GM13977 (cell line): Measurements from ENCODE around the gene PHF12.
A peak's percentile ranks its signal among the peaks of the same experiment; 100 is the strongest.

Source experiments
- DNase-seq: peaks from one replicate; pipeline ENCODE4 v3.0.0; 2012; ENCODE audit warnings: low spot score
- in situ Hi-C: fragments of 300-500 bp; cut with MboI; formaldehyde crosslinking; loops from one replicate; pipeline ENCODE4 v1.12.0; 2022; ENCODE audit warnings: low sequenced_read_pairs, low pct_unique_long_range_greater_than_20kb, mixed read lengths, inconsistent platforms; ENCODE audit not compliant: unreplicated experiment
- TF ChIP-seq, protein P1 (sequence below): IDR thresholded peaks from 2 replicates; pipeline ENCODE4 v1.5.1; 2012; ENCODE audit warnings: mild to moderate bottlenecking, control low read depth; ENCODE audit not compliant: insufficient read depth; ENCODE audit errors: extremely low read depth, missing control alignments

PHF12 gene

DNA sequence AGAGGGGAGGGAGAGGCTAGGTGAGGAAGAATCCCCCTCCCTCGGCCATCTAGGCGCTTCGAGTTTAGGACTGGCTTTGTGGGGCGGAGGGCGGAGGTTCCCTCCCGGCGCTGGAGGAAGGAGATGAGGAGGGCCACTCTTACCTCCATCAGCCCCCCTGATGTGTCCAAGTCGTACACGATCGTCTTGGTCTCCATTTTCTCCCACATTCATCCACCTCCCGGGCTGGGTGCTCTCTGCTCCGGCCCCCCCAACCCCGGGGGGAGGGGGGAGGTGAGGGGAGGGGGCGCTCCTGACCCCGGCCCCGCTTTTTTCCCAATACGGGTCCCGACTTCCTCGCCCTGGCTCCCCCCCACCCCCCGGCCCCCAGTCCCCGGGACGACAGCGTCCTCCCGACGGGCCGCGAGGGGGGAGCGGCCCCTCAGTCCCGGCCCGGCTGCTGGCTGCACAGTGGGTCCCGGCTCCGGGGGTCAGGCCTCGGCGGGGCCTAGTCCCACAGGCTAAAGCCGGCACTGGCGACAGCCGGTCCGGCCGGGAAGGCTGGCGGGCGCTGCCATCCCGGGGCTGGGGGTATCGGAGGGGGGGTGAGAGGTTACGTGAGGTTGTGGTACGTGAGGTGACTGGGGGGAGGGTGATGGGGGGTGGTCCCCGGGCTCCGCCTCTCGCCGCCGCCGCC lies 428 bp downstream of the PHF12 start:
- no peak for DNase-seq
- in situ Hi-C loops: no loop called here
- TF ChIP-seq, protein P1, sequence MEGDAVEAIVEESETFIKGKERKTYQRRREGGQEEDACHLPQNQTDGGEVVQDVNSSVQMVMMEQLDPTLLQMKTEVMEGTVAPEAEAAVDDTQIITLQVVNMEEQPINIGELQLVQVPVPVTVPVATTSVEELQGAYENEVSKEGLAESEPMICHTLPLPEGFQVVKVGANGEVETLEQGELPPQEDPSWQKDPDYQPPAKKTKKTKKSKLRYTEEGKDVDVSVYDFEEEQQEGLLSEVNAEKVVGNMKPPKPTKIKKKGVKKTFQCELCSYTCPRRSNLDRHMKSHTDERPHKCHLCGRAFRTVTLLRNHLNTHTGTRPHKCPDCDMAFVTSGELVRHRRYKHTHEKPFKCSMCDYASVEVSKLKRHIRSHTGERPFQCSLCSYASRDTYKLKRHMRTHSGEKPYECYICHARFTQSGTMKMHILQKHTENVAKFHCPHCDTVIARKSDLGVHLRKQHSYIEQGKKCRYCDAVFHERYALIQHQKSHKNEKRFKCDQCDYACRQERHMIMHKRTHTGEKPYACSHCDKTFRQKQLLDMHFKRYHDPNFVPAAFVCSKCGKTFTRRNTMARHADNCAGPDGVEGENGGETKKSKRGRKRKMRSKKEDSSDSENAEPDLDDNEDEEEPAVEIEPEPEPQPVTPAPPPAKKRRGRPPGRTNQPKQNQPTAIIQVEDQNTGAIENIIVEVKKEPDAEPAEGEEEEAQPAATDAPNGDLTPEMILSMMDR: no peak

DNA sequence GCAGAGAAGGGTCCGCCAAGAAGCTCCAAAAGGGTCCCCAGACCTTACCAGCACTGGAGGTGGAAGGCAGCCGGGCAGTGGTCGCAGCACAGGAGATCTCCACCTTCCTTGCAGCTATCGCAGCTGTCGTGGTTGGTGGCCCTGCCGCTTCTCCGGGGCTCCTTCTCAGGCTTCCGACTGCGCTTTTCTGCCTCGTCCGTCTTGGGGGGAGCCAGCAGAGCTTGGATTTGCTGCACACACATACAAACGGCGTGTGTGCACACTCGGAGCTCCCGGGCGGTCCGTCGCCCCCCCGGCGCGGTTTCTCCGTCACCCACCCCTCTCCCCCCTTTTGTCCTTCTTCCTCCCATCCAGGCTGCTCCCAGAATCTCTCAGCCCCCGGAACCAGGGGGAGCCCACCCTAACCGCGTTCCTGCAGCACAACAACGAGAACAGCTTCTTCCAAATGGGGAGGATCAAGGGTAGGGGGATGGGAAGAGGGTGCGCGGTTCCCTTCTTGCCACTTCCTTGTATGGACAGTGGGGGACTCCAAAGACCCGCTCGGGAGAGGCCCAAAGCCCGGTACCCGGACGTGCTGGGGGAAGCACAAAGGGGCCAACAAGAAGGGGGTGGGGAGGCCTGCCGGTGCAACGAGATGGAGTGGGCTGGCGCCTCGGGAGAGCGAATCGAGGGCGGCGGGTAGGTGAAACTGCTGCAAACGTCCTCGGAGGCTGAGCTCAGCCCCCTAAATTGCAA lies 1.1 kb downstream of the PHF12 start:
- TF ChIP-seq, protein P1: no peak
- DNase-seq: peak; percentile 49
- in situ Hi-C loops: no loop called here

DNA sequence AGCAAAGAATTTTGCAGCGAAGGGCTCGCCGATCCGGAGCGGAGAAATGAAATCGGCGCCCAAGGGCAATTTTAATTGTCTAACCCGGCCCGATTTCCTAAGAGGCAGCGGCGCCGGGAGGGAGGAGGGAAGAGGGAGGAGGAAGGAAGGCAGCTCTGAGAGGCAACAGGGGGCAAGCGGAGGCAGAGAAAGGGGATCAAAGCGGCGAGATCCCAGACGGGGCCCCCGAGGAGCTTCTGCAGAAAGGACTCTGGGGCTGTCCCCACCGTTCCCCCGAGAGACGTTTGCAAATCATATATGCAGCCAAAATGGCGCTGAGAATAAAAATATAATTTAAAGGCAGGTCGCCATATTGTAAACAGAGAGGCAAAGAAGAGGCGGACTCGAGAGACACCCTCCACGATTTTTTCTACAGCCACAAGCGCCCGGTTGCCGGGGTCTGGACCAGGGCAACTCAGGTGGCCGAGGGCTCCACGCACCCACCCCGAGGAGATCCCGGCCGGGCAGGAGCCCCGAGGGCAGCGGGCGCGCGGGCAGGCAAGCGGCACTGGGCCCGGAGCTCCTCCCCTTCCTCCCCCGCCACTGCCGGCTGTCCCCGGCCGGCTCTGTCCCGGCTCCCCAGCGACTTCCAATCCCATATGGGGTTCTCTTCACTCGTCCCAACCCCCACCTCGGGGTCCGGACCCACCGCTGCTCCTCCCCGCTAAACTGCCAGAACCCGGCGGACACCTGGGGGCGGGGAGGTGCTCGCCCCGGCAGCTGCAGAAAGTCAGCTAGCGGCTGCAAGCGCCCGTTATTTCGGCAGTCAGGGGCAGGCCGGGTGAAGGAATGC lies 1.9 kb downstream of the PHF12 start:
- TF ChIP-seq, protein P1: peak; percentile 2
- in situ Hi-C loops: no loop called here
- DNase-seq: peak; percentile 61

DNA sequence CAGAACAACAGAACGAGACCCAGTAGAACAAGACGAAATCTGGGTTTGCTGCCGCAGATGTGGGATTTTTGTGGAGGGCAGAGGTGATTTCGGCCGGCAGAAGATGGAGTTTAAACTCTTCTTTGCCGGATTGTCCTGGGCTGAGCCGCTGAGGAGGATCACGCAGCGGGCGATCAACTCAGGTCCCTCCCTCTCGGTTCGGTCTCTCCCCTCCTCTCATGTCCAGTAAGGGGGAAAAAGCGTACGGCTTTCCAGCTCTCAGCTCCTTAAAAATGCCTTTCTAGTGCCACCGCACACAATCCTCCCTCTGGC lies 2.5 kb downstream of the PHF12 start:
- TF ChIP-seq, protein P1: no peak
- in situ Hi-C loops: no loop called here
- no peak for DNase-seq

DNA sequence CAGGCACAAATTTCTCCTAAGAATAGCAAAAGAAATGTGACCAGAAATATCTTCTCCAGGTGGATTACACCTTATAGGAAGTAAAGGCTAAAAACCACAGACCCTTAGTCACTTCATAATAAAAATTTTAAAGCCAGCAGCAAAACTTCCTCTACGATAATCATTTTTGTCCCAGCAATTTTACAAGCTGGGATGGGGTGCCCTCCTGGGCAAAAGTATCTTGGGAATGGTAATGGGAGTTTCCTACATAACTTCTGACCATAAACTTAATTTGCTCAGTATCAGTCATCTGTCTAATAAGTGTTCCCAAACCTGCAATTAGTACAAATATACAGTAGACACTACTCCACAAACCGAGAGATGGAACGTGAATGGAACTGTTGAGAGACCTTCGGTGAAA lies 3.0 kb downstream of the PHF12 start:
- in situ Hi-C loops: no loop called here
- TF ChIP-seq, protein P1: no peak
- DNase-seq: no peak

DNA sequence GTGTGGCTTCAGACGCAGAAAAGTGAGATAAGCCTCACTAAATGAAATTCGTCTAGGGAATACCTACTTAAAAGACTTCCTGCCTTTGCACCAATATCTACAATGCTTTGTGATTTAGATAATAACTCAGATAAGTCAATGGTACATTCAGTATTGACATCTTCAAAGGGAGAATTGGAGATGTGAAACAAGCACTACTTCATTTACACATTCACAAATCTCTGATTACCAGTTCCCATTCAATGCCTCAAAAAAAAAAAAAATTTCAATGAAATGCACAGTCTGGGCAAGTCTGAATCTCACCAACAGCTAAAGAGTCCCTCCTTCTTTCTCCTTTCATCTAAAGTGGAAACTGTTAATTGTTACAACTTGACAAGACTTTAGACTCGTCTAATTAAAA lies 3.7 kb downstream of the PHF12 start:
- in situ Hi-C loops: no loop called here

More for the DNA sequence above, 3.7 kb downstream of the PHF12 start:
- no peak for DNase-seq
- TF ChIP-seq, protein P1: no peak
